K562 (cell line): ENCODE measurements around the gene PMF1. TPM values are rescaled to one million over a fixed set of nuclear protein-coding genes. Genes with fewer than 3 reads are reported as not detected.

ENCODE experiments used
- ATF4 ChIP-seq: fragments of 450-650 bp; formaldehyde crosslinking; IDR thresholded peaks from 2 replicates; pipeline ENCODE4 v1.4.0; 2022; ENCODE audit warnings: mild to moderate bottlenecking, moderate library complexity
- CAMTA2 ChIP-seq: fragments of 250-450 bp; sonication (Bioruptor Pico); conservative IDR thresholded peaks from 2 replicates; pipeline ENCODE4 v1.5.1; 2022
- CBX2 ChIP-seq: fragments of 200-600 bp; sonication (generic); IDR thresholded peaks from one replicate; pipeline ENCODE4 v1.6.1; 2012; ENCODE audit warnings: mild to moderate bottlenecking, low read length, inconsistent platforms; ENCODE audit not compliant: insufficient read depth, poor library complexity, severe bottlenecking
- DPF2 ChIP-seq: fragments of 450-650 bp; IDR thresholded peaks from 2 replicates; pipeline ENCODE4 v1.6.1; 2016
- E2F6 ChIP-seq, 2 experiments: IDR thresholded peaks; 2 replicates each; pipeline ENCODE4 v1.6.1; 2011; ENCODE audit warnings: borderline replicate concordance in 1 of 2, control low read depth in 1 of 2, low read depth in 1 of 2, low read length in 1 of 2, mild to moderate bottlenecking in 1 of 2, mixed read lengths in 1 of 2, moderate library complexity in 1 of 2; ENCODE audit not compliant: insufficient read depth in 1 of 2, insufficient read length in 1 of 2, poor library complexity in 1 of 2, severe bottlenecking in 1 of 2; ENCODE audit errors: extremely low read depth in 1 of 2
- HDAC6 ChIP-seq: IDR thresholded peaks from 2 replicates; pipeline ENCODE4 v1.6.1; 2012; ENCODE audit warnings: low read depth, mild to moderate bottlenecking, control low read depth, inconsistent platforms, low read length, moderate library complexity
- JUND ChIP-seq, 2 experiments: IDR thresholded peaks; 2 replicates in 1 of 2; 3 replicates in 1 of 2; pipeline ENCODE4 v1.6.1; 2011; ENCODE audit warnings: borderline replicate concordance in 2 of 2, low read depth in 2 of 2, low read length in 2 of 2, improper control_type of control experiment in 1 of 2, missing biosample characterization in 1 of 2, missing genetic modification characterization in 1 of 2, missing genetic modification reagents in 1 of 2
- MAX ChIP-seq: sonication (generic); formaldehyde crosslinking; IDR thresholded peaks from 2 replicates; pipeline ENCODE4 v1.9.0; 2022; ENCODE audit warnings: mild to moderate bottlenecking, missing genetic modification reagents
- MXD1 ChIP-seq: fragments of 250-450 bp; sonication (Bioruptor Pico); IDR thresholded peaks from 2 replicates; pipeline ENCODE4 v1.8.0; 2021; ENCODE audit warnings: borderline replicate concordance, mild to moderate bottlenecking, moderate library complexity; ENCODE audit not compliant: poor library complexity, severe bottlenecking
- NFE2 ChIP-seq: IDR thresholded peaks from 2 replicates; pipeline ENCODE4 v1.6.1; 2014; ENCODE audit warnings: antibody characterized with exemption, low read depth
- PCBP1 ChIP-seq: fragments of 200-400 bp; formaldehyde crosslinking; IDR thresholded peaks from 2 replicates; pipeline ENCODE4 v1.6.1; 2018; ENCODE audit warnings: mild to moderate bottlenecking, low read depth, low read length; ENCODE audit not compliant: poor library complexity, severe bottlenecking
- PML ChIP-seq: IDR thresholded peaks from 2 replicates; pipeline ENCODE4 v1.6.1; 2012; ENCODE audit warnings: low read length, inconsistent platforms
- PTRF ChIP-seq: fragments of 450-650 bp; IDR thresholded peaks from 2 replicates; pipeline ENCODE4 v1.6.1; 2016; ENCODE audit warnings: mild to moderate bottlenecking, missing genetic modification characterization, missing compliant biosample characterization
- RAD21 ChIP-seq, 2 experiments: fragments of 250-450 bp in 1 of 2; fragments of 450-650 bp in 1 of 2; sonication (Bioruptor Pico) in 1 of 2; formaldehyde crosslinking in 1 of 2; IDR thresholded peaks in 1 of 2; conservative IDR thresholded peaks in 1 of 2; 2 replicates each; pipeline versions ENCODE4 v1.4.0 to v1.8.0; 2020 to 2022; ENCODE audit warnings: mild to moderate bottlenecking in 2 of 2, moderate library complexity in 1 of 2
- SIN3A ChIP-seq, 2 experiments: fragments of 150-350 bp in 1 of 2; IDR thresholded peaks; 2 replicates each; pipeline ENCODE4 v1.6.1; 2011 to 2016; ENCODE audit warnings: borderline replicate concordance in 2 of 2, low read depth in 2 of 2, low read length in 2 of 2, mild to moderate bottlenecking in 2 of 2, moderate library complexity in 2 of 2; ENCODE audit not compliant: control insufficient read depth in 1 of 2
- SMAD4 ChIP-seq: fragments of 250-450 bp; sonication (Bioruptor Pico); conservative IDR thresholded peaks from 2 replicates; pipeline ENCODE4 v1.8.0; 2021; ENCODE audit warnings: inconsistent platforms, mild to moderate bottlenecking, moderate library complexity
- USF2 ChIP-seq: sonication (generic); formaldehyde crosslinking; IDR thresholded peaks from 2 replicates; pipeline ENCODE4 v1.5.0; 2020; ENCODE audit warnings: missing genetic modification reagents
- VEZF1 ChIP-seq: fragments of 200-800 bp; sonication (Bioruptor generic); IDR thresholded peaks from 2 replicates; pipeline ENCODE4 v1.6.1; 2017; ENCODE audit warnings: missing genetic modification characterization, missing compliant biosample characterization
- ZNF12 ChIP-seq: sonication (generic); formaldehyde crosslinking; IDR thresholded peaks from 2 replicates; pipeline ENCODE4 v1.4.0; 2020; ENCODE audit warnings: mild to moderate bottlenecking, missing genetic modification reagents
- polyA plus RNA-seq, 8 experiments: library from polyadenylated mRNA; depleted of rRNA in 4 of 8; stranded (reverse) in 5 of 8; unstranded in 3 of 8; fragments of >200 nt; fragmentation: Nextera tagmentation in 2 of 8; fragmentation: Illumina TruSeq in 1 of 8; extraction: Ambion mirVana in 2 of 8; extraction: Trizol in 1 of 8; gene quantifications; 2 replicates each; pipeline versions ENCODE4 v1.2.1 to v1.2.3, GENCODE V29; 2011 to 2014; ENCODE audit warnings: inconsistent platforms in 1 of 8, missing spikeins in 1 of 8
- total RNA-seq, 7 experiments: library from RNA; depleted of rRNA in 6 of 7; stranded (reverse); fragments of >200 nt in 6 of 7; fragmentation: Illumina TruSeq in 2 of 7; extraction: Trizol in 2 of 7; gene quantifications; 2 replicates each; pipeline versions ENCODE4 v1.2.1 to v1.2.3, GENCODE V29; 2011 to 2021; ENCODE audit warnings: low replicate concordance in 1 of 7

Gene PMF1
- total and polyA plus RNA-seq, 9 of the 15 experiments (the other 6 are each of a cell fraction or from before 2014, with no cell fraction given): 9.4 to 92.9 (median 71.0) TPM

GRCh38 chr1:156281281-156281680, 68.5 kb downstream of the PMF1 start (continued):
- TF ChIP-seq USF2 (peak; percentile 65), JUND (IDR thresholded peaks at IDR 0.05; ENCODE audit: borderline replicate concordance, low read depth, low read length) (peak; percentile 76), JUND (tag; IDR thresholded peaks at IDR 0.05; ENCODE audit: borderline replicate concordance, low read depth, low read length) (peak; percentile 52; the same call in 2 of the 3 replicates), PCBP1 (no peak), PML (0 out of 2 replicates have a peak, but pooled peaks have one; percentile 18), E2F6 (IDR thresholded peaks at IDR 0.05; ENCODE audit: borderline replicate concordance in 1 of 2, extremely low read depth in 1 of 2, insufficient read depth in 1 of 2, insufficient read length in 1 of 2, low read depth in 1 of 2, low read length in 1 of 2, poor library complexity in 1 of 2, severe bottlenecking in 1 of 2) (no peak), HDAC6 (no peak), SMAD4 (0 out of 2 replicates have a peak, but pooled peaks have one; percentile 32), MXD1 (CRISPR knock-in tag) (peak; percentile 87), MAX (CRISPR knock-in tag) (peak; percentile 99), ATF4 (CRISPR knock-in tag) (0 out of 2 replicates have a peak, but pooled peaks have one; percentile 38), CBX2 (no peak), CAMTA2 (CRISPR knock-in tag) (no peak), PTRF (tag) (no peak), ZNF12 (CRISPR knock-in tag) (no peak), NFE2 (peak; percentile 13; the same call in 1 of the 2 replicates), VEZF1 (CRISPR knock-in tag) (peak; percentile 63; the same call in 1 of the 2 replicates), SIN3A (IDR thresholded peaks at IDR 0.05; ENCODE audit: borderline replicate concordance in 2 of 2, control insufficient read depth in 1 of 2, low read depth in 2 of 2, low read length in 2 of 2) (peak; percentile 97 to 100), RAD21 (CRISPR knock-in tag; conservative IDR thresholded peaks at IDR 0.05 in 1 of 2, IDR thresholded peaks at IDR 0.05 in 1 of 2) (0 out of 4 replicates have a peak, but pooled peaks of 1 of the 2 experiments have one; percentile 6), DPF2 (peak; percentile 25; the same call in 1 of the 2 replicates)
